ENCODE results near the gene TPRA1.

GRCh38 chr3:127624063-127624462, 33.5 kb upstream of the TPRA1 start:
- TF ChIP-seq CTCF (IDR thresholded peaks at IDR 0.05) (no peak), POLR2AphosphoS5 (IDR thresholded peaks at IDR 0.05; ENCODE audit: insufficient read depth in 1 of 2, low read depth in 1 of 2) (no peak), POLR2A (IDR thresholded peaks at IDR 0.05) (no peak)
